SK-N-SH (cell line): Measurements from ENCODE around the gene C11orf65. TPM values are rescaled to one million over a fixed set of nuclear protein-coding genes. Genes with fewer than 3 reads are reported as not detected.

Experiments
- CTCF ChIA-PET: fragments of 300-600, 350-600 bp; formaldehyde crosslinking; extraction: SDS; loops from one replicate; lab custom pipeline; 2021; lab: Yijun Ruan, JAX
- POLR2A ChIA-PET: fragments of 350-600 bp; sonication (Branson Sonifier 250); formaldehyde crosslinking; extraction: SDS; loops from one replicate; lab custom pipeline; 2020; ENCODE audit warnings: antibody characterized with exemption, inconsistent platforms; lab: Yijun Ruan, JAX
- DNase-seq: peaks from one replicate; pipeline ENCODE4 v3.0.0; 2012
- H2AFZ ChIP-seq: fragments of 200-600 bp; sonication (generic); 2 replicates; pipeline ENCODE4 v1.8.1; 2016; ENCODE audit warnings: antibody characterized with exemption, mild to moderate bottlenecking, low read depth
- H3F3A ChIP-seq: fragments of 200-600 bp; sonication (generic); replicated peaks from 2 replicates; pipeline ENCODE3; 2016; ENCODE audit warnings: antibody characterized with exemption, mild to moderate bottlenecking; ENCODE audit not compliant: insufficient read depth
- H3K27ac ChIP-seq, 2 experiments: fragments of 200-500 bp in 1 of 2; fragments of 200-600 bp in 1 of 2; sonication (Bioruptor generic) in 1 of 2; sonication (generic), shearing (Covaris generic) in 1 of 2; 2 replicates each; pipeline versions ENCODE4 v1.5.1 to v1.6.1; 2014 to 2016; ENCODE audit warnings: low read depth in 2 of 2, inconsistent platforms in 1 of 2, low read length in 1 of 2, mild to moderate bottlenecking in 1 of 2, mixed read lengths in 1 of 2
- H3K27me3 ChIP-seq: fragments of 200-600 bp; sonication (generic), shearing (Covaris generic); 2 replicates; pipeline ENCODE4 v1.6.1; 2016; ENCODE audit warnings: mixed run types; ENCODE audit not compliant: insufficient read depth
- H3K36me3 ChIP-seq, 2 experiments: fragments of 200-500 bp in 1 of 2; fragments of 200-600 bp in 1 of 2; sonication (Bioruptor generic) in 1 of 2; sonication (generic) in 1 of 2; replicated peaks in 1 of 2; 2 replicates each; pipeline versions ENCODE3 to v1.5.1; 2014 to 2016; ENCODE audit warnings: low read length in 1 of 2, mild to moderate bottlenecking in 1 of 2; ENCODE audit not compliant: insufficient read depth in 2 of 2, control insufficient read depth in 1 of 2
- H3K4me1 ChIP-seq, 2 experiments: fragments of 200-500 bp in 1 of 2; fragments of 200-600 bp in 1 of 2; sonication (Bioruptor generic) in 1 of 2; sonication (generic), shearing (Covaris generic) in 1 of 2; 2 replicates each; pipeline versions ENCODE4 v1.5.1 to v1.6.1; 2014 to 2016; ENCODE audit warnings: low read depth in 1 of 2, low read length in 1 of 2, mixed run types in 1 of 2; ENCODE audit not compliant: insufficient read depth in 2 of 2, control insufficient read depth in 1 of 2
- H3K4me2 ChIP-seq: fragments of 200-600 bp; sonication (generic), shearing (Covaris generic); 2 replicates; pipeline ENCODE4 v1.6.1; 2017; ENCODE audit warnings: mixed run types
- H3K4me3 ChIP-seq, 2 experiments: fragments of 200-500 bp in 1 of 2; fragments of 200-600 bp in 1 of 2; sonication (Bioruptor generic) in 1 of 2; sonication (generic), shearing (Covaris generic) in 1 of 2; 2 replicates each; pipeline versions ENCODE4 v1.5.1 to v1.8.1; 2014 to 2016; ENCODE audit warnings: low read depth in 2 of 2, inconsistent platforms in 1 of 2, low read length in 1 of 2, mild to moderate bottlenecking in 1 of 2, mixed read lengths in 1 of 2, moderate library complexity in 1 of 2
- H3K79me2 ChIP-seq: fragments of 200-600 bp; sonication (generic); 2 replicates; pipeline ENCODE4 v1.8.1; 2017; ENCODE audit warnings: mild to moderate bottlenecking; ENCODE audit not compliant: insufficient read depth
- H3K9ac ChIP-seq: fragments of 200-600 bp; sonication (generic); 2 replicates; pipeline ENCODE4 v1.6.1; 2017; ENCODE audit warnings: mixed run types
- H3K9me2 ChIP-seq: fragments of 200-600 bp; sonication (generic); 2 replicates; pipeline ENCODE4 v1.6.1; 2017; ENCODE audit warnings: mixed run types
- H3K9me3 ChIP-seq: fragments of 200-600 bp; sonication (generic); 2 replicates; pipeline ENCODE4 v1.6.1; 2017; ENCODE audit warnings: mixed run types, mild to moderate bottlenecking, moderate library complexity
- H4K20me1 ChIP-seq: fragments of 200-600 bp; sonication (generic); 2 replicates; pipeline ENCODE4 v1.6.1; 2017; ENCODE audit warnings: mild to moderate bottlenecking, mixed run types; ENCODE audit not compliant: insufficient read depth
- CHD2 ChIP-seq: fragments of 150-350 bp; IDR thresholded peaks from 2 replicates; pipeline ENCODE4 v1.6.1; 2018; ENCODE audit warnings: low read length; ENCODE audit not compliant: partially characterized antibody
- CTCF ChIP-seq: fragments of 200-600 bp; sonication (generic); IDR thresholded peaks from 2 replicates; pipeline ENCODE4 v1.6.1; 2017; ENCODE audit warnings: antibody characterized with exemption, mild to moderate bottlenecking, moderate library complexity
- ELF1 ChIP-seq: IDR thresholded peaks from 2 replicates; pipeline ENCODE4 v1.4.0; 2012
- EP300 ChIP-seq, 2 experiments: IDR thresholded peaks; 2 replicates each; pipeline versions ENCODE4 v1.4.0 to v1.6.1; 2012; ENCODE audit warnings: borderline replicate concordance in 1 of 2, low read depth in 1 of 2, low read length in 1 of 2
- FOSL2 ChIP-seq: IDR thresholded peaks from 2 replicates; pipeline ENCODE4 v1.4.0; 2012; ENCODE audit warnings: low read depth, mild to moderate bottlenecking, moderate library complexity, borderline replicate concordance
- FOXJ3 ChIP-seq: sonication (generic); formaldehyde crosslinking; IDR thresholded peaks from 2 replicates; pipeline ENCODE4 v1.5.1; 2020; ENCODE audit warnings: mild to moderate bottlenecking, missing genetic modification reagents
- FOXM1 ChIP-seq: IDR thresholded peaks from 2 replicates; pipeline ENCODE4 v1.4.0; 2012; ENCODE audit warnings: low read depth, mild to moderate bottlenecking
- GABPA ChIP-seq: IDR thresholded peaks from 2 replicates; pipeline ENCODE4 v1.4.0; 2012; ENCODE audit warnings: low read depth, mild to moderate bottlenecking
- GATA2 ChIP-seq: sonication (generic); formaldehyde crosslinking; IDR thresholded peaks from 2 replicates; pipeline ENCODE4 v1.5.0; 2020; ENCODE audit warnings: mild to moderate bottlenecking, missing genetic modification reagents
- MAX ChIP-seq: IDR thresholded peaks from 2 replicates; pipeline ENCODE4 v1.4.0; 2012; ENCODE audit warnings: low read depth
- MEF2A ChIP-seq: IDR thresholded peaks from 2 replicates; pipeline ENCODE4 v1.4.0; 2012; ENCODE audit warnings: low read depth, borderline replicate concordance
- MXI1 ChIP-seq: IDR thresholded peaks from 2 replicates; pipeline ENCODE4 v1.6.1; 2012; ENCODE audit warnings: mild to moderate bottlenecking, low read depth, low read length, improper control_type of control experiment
- NFIC ChIP-seq: IDR thresholded peaks from 2 replicates; pipeline ENCODE4 v1.4.0; 2012; ENCODE audit warnings: borderline replicate concordance
- NRF1 ChIP-seq: IDR thresholded peaks from 2 replicates; pipeline ENCODE4 v1.6.1; 2012; ENCODE audit warnings: low read depth, mild to moderate bottlenecking, low read length
- PBX3 ChIP-seq: IDR thresholded peaks from 2 replicates; pipeline ENCODE4; 2012
- RXRA ChIP-seq: IDR thresholded peaks from 2 replicates; pipeline ENCODE4 v1.4.0; 2012; ENCODE audit warnings: low read depth, mild to moderate bottlenecking, borderline replicate concordance
- SIN3A ChIP-seq: IDR thresholded peaks from 2 replicates; pipeline ENCODE4 v1.6.1; 2012; ENCODE audit warnings: low read depth, mild to moderate bottlenecking, low read length, moderate library complexity, borderline replicate concordance
- SMC3 ChIP-seq: IDR thresholded peaks from 2 replicates; pipeline ENCODE4 v1.6.1; 2012; ENCODE audit warnings: low read depth, low read length, improper control_type of control experiment
- TCF12 ChIP-seq: IDR thresholded peaks from 2 replicates; pipeline ENCODE4 v1.4.0; 2012
- USF2 ChIP-seq: fragments of 150-350 bp; IDR thresholded peaks from 2 replicates; pipeline ENCODE4 v1.6.1; 2017; ENCODE audit warnings: antibody characterized with exemption, low read length, low read depth, borderline replicate concordance
- YY1 ChIP-seq: IDR thresholded peaks from 2 replicates; pipeline ENCODE4 v1.4.0; 2012; ENCODE audit warnings: low read depth, mild to moderate bottlenecking
- WGBS: methylation state at CpG from one replicate; pipeline ENCODE4 v1.1.6; 2017; ENCODE audit warnings: low lambda C conversion rate; 5-methylcytosine and 5-hydroxymethylcytosine counted together
- polyA plus RNA-seq, 3 experiments: library from polyadenylated mRNA; depleted of rRNA; stranded (reverse); fragments of >200 nt; gene quantifications; 2 replicates each; pipeline ENCODE4 v1.2.3, GENCODE V29; 2012
- TF ChIP-seq, protein P1 (sequence below): IDR thresholded peaks from 2 replicates; pipeline ENCODE4 v1.6.1; 2012; ENCODE audit warnings: mild to moderate bottlenecking, low read depth, low read length, moderate library complexity
- TF ChIP-seq, protein P2 (sequence below): IDR thresholded peaks from 2 replicates; pipeline ENCODE4 v1.4.0; 2012; ENCODE audit warnings: low read depth, borderline replicate concordance

C11orf65 gene
- polyA plus RNA-seq, 1 of the 3 experiments (the other 2 are of a cell fraction), result 0.07 TPM

GRCh38 chr11:108370990-108371389 is 96.3 kb downstream of the C11orf65 start:
- POLR2A ChIA-PET, result no interaction called here
- no peaks in the 10 kb centered on the region for H3K9me2 ChIP-seq

GRCh38 chr11:108370315-108370714 is 97.0 kb downstream of the C11orf65 start:
- Histone ChIP-seq H3K9me3 (no peaks in the 10 kb centered on the region), H3K9ac (no peak overlapping the region), H3K27ac (no peak overlapping the region), H3K79me2 (no peaks in the 10 kb centered on the region), H3K4me1 (no peaks in the 10 kb centered on the region), H3K4me3 (no peak overlapping the region), H2AFZ (no peak overlapping the region), H3K9me2 (no peaks in the 10 kb centered on the region), H4K20me1 (no peaks in the 10 kb centered on the region), H3K4me2 (no peak overlapping the region), H3F3A (no peaks in the 10 kb centered on the region), H3K27me3 (no peaks in the 10 kb centered on the region), H3K36me3 (peaks cover 9 to 10% of the 10 kb centered on the region in 2 experiments)
- TF ChIP-seq FOXM1 (no peak), FOSL2 (no peak), NRF1 (no peak), MXI1 (no peak), TCF12 (no peak), CHD2 (no peak), CTCF (no peak), USF2 (no peak), GABPA (no peak)
- TF ChIP-seq, protein P1, sequence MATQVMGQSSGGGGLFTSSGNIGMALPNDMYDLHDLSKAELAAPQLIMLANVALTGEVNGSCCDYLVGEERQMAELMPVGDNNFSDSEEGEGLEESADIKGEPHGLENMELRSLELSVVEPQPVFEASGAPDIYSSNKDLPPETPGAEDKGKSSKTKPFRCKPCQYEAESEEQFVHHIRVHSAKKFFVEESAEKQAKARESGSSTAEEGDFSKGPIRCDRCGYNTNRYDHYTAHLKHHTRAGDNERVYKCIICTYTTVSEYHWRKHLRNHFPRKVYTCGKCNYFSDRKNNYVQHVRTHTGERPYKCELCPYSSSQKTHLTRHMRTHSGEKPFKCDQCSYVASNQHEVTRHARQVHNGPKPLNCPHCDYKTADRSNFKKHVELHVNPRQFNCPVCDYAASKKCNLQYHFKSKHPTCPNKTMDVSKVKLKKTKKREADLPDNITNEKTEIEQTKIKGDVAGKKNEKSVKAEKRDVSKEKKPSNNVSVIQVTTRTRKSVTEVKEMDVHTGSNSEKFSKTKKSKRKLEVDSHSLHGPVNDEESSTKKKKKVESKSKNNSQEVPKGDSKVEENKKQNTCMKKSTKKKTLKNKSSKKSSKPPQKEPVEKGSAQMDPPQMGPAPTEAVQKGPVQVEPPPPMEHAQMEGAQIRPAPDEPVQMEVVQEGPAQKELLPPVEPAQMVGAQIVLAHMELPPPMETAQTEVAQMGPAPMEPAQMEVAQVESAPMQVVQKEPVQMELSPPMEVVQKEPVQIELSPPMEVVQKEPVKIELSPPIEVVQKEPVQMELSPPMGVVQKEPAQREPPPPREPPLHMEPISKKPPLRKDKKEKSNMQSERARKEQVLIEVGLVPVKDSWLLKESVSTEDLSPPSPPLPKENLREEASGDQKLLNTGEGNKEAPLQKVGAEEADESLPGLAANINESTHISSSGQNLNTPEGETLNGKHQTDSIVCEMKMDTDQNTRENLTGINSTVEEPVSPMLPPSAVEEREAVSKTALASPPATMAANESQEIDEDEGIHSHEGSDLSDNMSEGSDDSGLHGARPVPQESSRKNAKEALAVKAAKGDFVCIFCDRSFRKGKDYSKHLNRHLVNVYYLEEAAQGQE, result no peak
- POLR2A ChIA-PET, result no interaction called here
- DNase-seq, result no peak
- CTCF ChIA-PET, result interaction anchor here (0.8 kb wide), 1 partner anchor 22 kb away, joined by 3 read pairs; no protein-coding TSS in a partner anchor

More at GRCh38 chr11:108370990-108371389, 96.3 kb downstream of the C11orf65 start:
- H3K4me3 ChIP-seq, result no peak overlapping the region
- H3K79me2 ChIP-seq, result no peaks in the 10 kb centered on the region
- H4K20me1 ChIP-seq, result no peaks in the 10 kb centered on the region
- H3K27me3 ChIP-seq, result no peaks in the 10 kb centered on the region
- H3F3A ChIP-seq, result no peaks in the 10 kb centered on the region
- H2AFZ ChIP-seq, result no peak overlapping the region
- DNase-seq, result no peak
- no peak overlapping the region for H3K27ac ChIP-seq
- TF ChIP-seq RXRA (no peak), FOSL2 (no peak), EP300 (IDR thresholded peaks at IDR 0.05; ENCODE audit: borderline replicate concordance in 1 of 2, low read depth in 1 of 2, low read length in 1 of 2) (no peak), NFIC (no peak), FOXJ3 (no peak), MXI1 (no peak), PBX3 (no peak), MAX (no peak), GATA2 (CRISPR knock-in tag) (no peak), SIN3A (no peak), SMC3 (no peak), ELF1 (no peak), YY1 (no peak), MEF2A (no peak)
- TF ChIP-seq, protein P2, sequence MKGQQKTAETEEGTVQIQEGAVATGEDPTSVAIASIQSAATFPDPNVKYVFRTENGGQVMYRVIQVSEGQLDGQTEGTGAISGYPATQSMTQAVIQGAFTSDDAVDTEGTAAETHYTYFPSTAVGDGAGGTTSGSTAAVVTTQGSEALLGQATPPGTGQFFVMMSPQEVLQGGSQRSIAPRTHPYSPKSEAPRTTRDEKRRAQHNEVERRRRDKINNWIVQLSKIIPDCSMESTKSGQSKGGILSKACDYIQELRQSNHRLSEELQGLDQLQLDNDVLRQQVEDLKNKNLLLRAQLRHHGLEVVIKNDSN, result no peak
- CTCF ChIA-PET, result no interaction called here
- 76% methylated on average over 5 of the region's 5 CpGs for WGBS
- no peaks in the 10 kb centered on the region for H3K9me3 ChIP-seq
- peaks cover 8% of the 10 kb centered on the region in 2 experiments for H3K36me3 ChIP-seq
- H3K4me1 ChIP-seq, result no peaks in the 10 kb centered on the region
- H3K4me2 ChIP-seq, result no peak overlapping the region
- no peak overlapping the region for H3K9ac ChIP-seq
